HG03457 (cell line): ENCODE results near the gene PCGF1.
A peak's percentile ranks its signal among the peaks of the same experiment; 100 is the strongest.

ENCODE experiments used
- ATAC-seq: cut with Tn5 transposase; IDR thresholded peaks from one replicate; pipeline ENCODE4 v1.9.1; 2021; ENCODE audit warnings: moderate number of reproducible peaks; ENCODE audit not compliant: unreplicated experiment

PCGF1 gene

GRCh38 chr2:74507145-74507925 is at the start of gene PCGF1:
TSS of gene PCGF1 (minus strand) at chr2:74507695. CDS start at chr2:74507668, 27 bp downstream.
- peak; percentile 72 for ATAC-seq

- ATAC-seq, result no peak
Measured at GRCh38 chr2:74556831-74557370, 49.4 kb upstream of the PCGF1 start.

- no peak for ATAC-seq
Measured at GRCh38 chr2:74556159-74556558, 48.7 kb upstream of the PCGF1 start.

GRCh38 chr2:74555610-74556103 is 48.2 kb upstream of the PCGF1 start:
- ATAC-seq, result no peak

GRCh38 chr2:74554820-74555531 is 47.5 kb upstream of the PCGF1 start:
- peak; percentile 39 for ATAC-seq

GRCh38 chr2:74553892-74554819 is 46.7 kb upstream of the PCGF1 start, which contains the start of the genes DOK1 and LOXL3:
TSS of gene DOK1 (plus strand) at chr2:74554720. CDS start at chr2:74554755, 35 bp downstream.
TSS of gene LOXL3 (minus strand) at chr2:74553942. CDS start at chr2:74552634, 1,308 bp downstream.
- peak; percentile 36 for ATAC-seq

- ATAC-seq, result no peak
Measured at GRCh38 chr2:74552914-74553811, 45.7 kb upstream of the PCGF1 start.

GRCh38 chr2:74551942-74552913 is 44.7 kb upstream of the PCGF1 start:
- no peak for ATAC-seq

GRCh38 chr2:74551530-74551929 is 44.0 kb upstream of the PCGF1 start:
- no peak for ATAC-seq

GRCh38 chr2:74550231-74550630 is 42.7 kb upstream of the PCGF1 start:
- ATAC-seq, result no peak

- ATAC-seq, result no peak
Measured at GRCh38 chr2:74548900-74549826, 41.7 kb upstream of the PCGF1 start.

- ATAC-seq, result no peak
Measured at GRCh38 chr2:74548285-74548899, 40.9 kb upstream of the PCGF1 start.

GRCh38 chr2:74546004-74546403 is 38.5 kb upstream of the PCGF1 start:
- no peak for ATAC-seq

GRCh38 chr2:74544634-74545033 is 37.1 kb upstream of the PCGF1 start:
- ATAC-seq, result no peak

- ATAC-seq, result no peak
Measured at GRCh38 chr2:74542978-74543377, 35.5 kb upstream of the PCGF1 start.

GRCh38 chr2:74540291-74540690 is 32.8 kb upstream of the PCGF1 start:
- no peak for ATAC-seq

- no peak for ATAC-seq
Measured at GRCh38 chr2:74538881-74539339, 31.4 kb upstream of the PCGF1 start.
